Measurements from ENCODE around the gene SEMA3C. TPM values are rescaled to one million over a fixed set of nuclear protein-coding genes. Genes with fewer than 3 reads are reported as not detected.

Gene SEMA3C
- total and polyA plus RNA-seq, 2 donors (not counting 1 experiment from before 2014, with no cell fraction given), result 0.06 TPM; not detected in 1

- Mint-ChIP-seq H3K27me3 (peaks cover 24% of the 10 kb centered on the region), H3K4me3 (no peak overlapping the region), H3K4me1 (peaks cover 6% of the 10 kb centered on the region), H3K9me3 (ENCODE audit: insufficient read depth) (peaks cover 2% of the 10 kb centered on the region), H3K27ac (no peak overlapping the region)
- no peak for TF ChIP-seq EZH2 (IDR thresholded peaks at IDR 0.05; ENCODE audit: borderline replicate concordance, insufficient read depth, low read depth, low read length, poor library complexity, severe bottlenecking)
- TF ChIP-seq, protein P1, sequence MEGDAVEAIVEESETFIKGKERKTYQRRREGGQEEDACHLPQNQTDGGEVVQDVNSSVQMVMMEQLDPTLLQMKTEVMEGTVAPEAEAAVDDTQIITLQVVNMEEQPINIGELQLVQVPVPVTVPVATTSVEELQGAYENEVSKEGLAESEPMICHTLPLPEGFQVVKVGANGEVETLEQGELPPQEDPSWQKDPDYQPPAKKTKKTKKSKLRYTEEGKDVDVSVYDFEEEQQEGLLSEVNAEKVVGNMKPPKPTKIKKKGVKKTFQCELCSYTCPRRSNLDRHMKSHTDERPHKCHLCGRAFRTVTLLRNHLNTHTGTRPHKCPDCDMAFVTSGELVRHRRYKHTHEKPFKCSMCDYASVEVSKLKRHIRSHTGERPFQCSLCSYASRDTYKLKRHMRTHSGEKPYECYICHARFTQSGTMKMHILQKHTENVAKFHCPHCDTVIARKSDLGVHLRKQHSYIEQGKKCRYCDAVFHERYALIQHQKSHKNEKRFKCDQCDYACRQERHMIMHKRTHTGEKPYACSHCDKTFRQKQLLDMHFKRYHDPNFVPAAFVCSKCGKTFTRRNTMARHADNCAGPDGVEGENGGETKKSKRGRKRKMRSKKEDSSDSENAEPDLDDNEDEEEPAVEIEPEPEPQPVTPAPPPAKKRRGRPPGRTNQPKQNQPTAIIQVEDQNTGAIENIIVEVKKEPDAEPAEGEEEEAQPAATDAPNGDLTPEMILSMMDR (IDR thresholded peaks at IDR 0.05), result no peak
- CTCF ChIA-PET, result no interaction called here
- POLR2A ChIA-PET, result no interaction called here
- peaks cover 0 to 6% of the 10 kb centered on the region in 2 donors for H3K4me1 ChIP-seq (ENCODE audit: control insufficient read depth in 2 of 2, insufficient read depth in 2 of 2, low read length in 2 of 2)
- H3K4me3 ChIP-seq (ENCODE audit: control extremely low read depth in 1 of 5, extremely low read depth in 1 of 5, insufficient read depth in 1 of 5, low read depth in 2 of 5, low read length in 4 of 5), result no peak overlapping the region
- DNase-seq (no peak), ATAC-seq (ENCODE audit: low read depth) (no peak)
- H3K79me2 ChIP-seq (ENCODE audit: control insufficient read depth, insufficient read depth, low read length), result no peaks in the 10 kb centered on the region
- H3K4me2 ChIP-seq (replicated peaks; ENCODE audit: low read depth, low read length, poor library complexity, severe bottlenecking), result no peak overlapping the region
- H3K9me3 ChIP-seq (ENCODE audit: control extremely low read depth in 1 of 3, control insufficient read depth in 2 of 3, insufficient read depth in 1 of 3, low read length in 2 of 3), result no peaks in the 10 kb centered on the region
- no peaks in the 10 kb centered on the region for H3K36me3 ChIP-seq (replicated peaks in 1 of 2; ENCODE audit: control extremely low read depth in 1 of 2, control insufficient read depth in 1 of 2, extremely low read depth in 1 of 2, insufficient read depth in 2 of 2, low read length in 1 of 2)
- intact Hi-C loops (cut with micrococcal nuclease), result no loop called here
- WGBS (ENCODE audit: insufficient coverage), result 100% methylated on average over 1 of the region's 5 CpGs
- no peak overlapping the region for H2AFZ ChIP-seq (ENCODE audit: insufficient read depth, low read depth, low read length, poor library complexity, severe bottlenecking)
- no peaks in the 10 kb centered on the region for H4K20me1 ChIP-seq (ENCODE audit: control insufficient read depth, insufficient read depth, low read length, poor library complexity, severe bottlenecking)
- peaks cover 0 to 9% (median 3%) of the 10 kb centered on the region in 4 experiments for H3K27me3 ChIP-seq (replicated peaks in 1 of 4; ENCODE audit: control extremely low read depth in 1 of 4, control insufficient read depth in 3 of 4, insufficient read depth in 4 of 4, low read length in 3 of 4)
- H3K9ac ChIP-seq (ENCODE audit: low read length), result no peak overlapping the region
- no peak overlapping the region for H3K27ac ChIP-seq (ENCODE audit: low read length in 2 of 2)
These were observed 3.6 kb upstream of the SEMA3C start for GRCh38 chr7:80922253-80923049.

DNA sequence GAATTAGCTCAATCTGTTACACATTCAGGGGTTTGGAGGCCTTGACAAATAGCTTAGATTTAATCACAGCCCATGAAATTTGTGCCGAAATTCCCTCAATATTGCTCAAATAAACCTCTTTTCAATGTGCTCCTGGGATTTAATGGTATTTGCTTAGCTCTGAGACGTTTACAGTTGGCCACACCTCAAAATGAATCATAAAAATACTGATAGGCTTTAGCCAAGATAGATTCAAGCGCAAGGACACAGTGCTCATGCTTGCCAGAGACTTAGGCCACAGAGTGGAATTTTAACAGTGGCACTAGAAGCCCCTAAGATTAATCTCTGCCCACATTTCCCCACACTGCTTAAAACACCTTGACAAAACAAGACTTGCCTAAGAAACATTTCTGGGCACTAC is 2.3 kb upstream of the SEMA3C start:
- no peak overlapping the region for H3K4me3 Mint-ChIP-seq
- H3K9me3 Mint-ChIP-seq (ENCODE audit: insufficient read depth), result no peaks in the 10 kb centered on the region
- Histone ChIP-seq H4K20me1 (ENCODE audit: control insufficient read depth, insufficient read depth, low read length, poor library complexity, severe bottlenecking) (no peaks in the 10 kb centered on the region), H3K4me3 (ENCODE audit: control extremely low read depth in 1 of 5, extremely low read depth in 1 of 5, insufficient read depth in 1 of 5, low read depth in 2 of 5, low read length in 4 of 5) (no peak overlapping the region), H3K4me1 (ENCODE audit: control insufficient read depth in 2 of 2, insufficient read depth in 2 of 2, low read length in 2 of 2) (peaks cover 0 to 6% of the 10 kb centered on the region in 2 donors), H3K79me2 (ENCODE audit: control insufficient read depth, insufficient read depth, low read length) (no peaks in the 10 kb centered on the region), H3K36me3 (replicated peaks in 1 of 2; ENCODE audit: control extremely low read depth in 1 of 2, control insufficient read depth in 1 of 2, extremely low read depth in 1 of 2, insufficient read depth in 2 of 2, low read length in 1 of 2) (no peaks in the 10 kb centered on the region), H3K27ac (ENCODE audit: low read length in 2 of 2) (no peak overlapping the region), H2AFZ (ENCODE audit: insufficient read depth, low read depth, low read length, poor library complexity, severe bottlenecking) (no peak overlapping the region), H3K9me3 (ENCODE audit: control extremely low read depth in 1 of 3, control insufficient read depth in 2 of 3, insufficient read depth in 1 of 3, low read length in 2 of 3) (no peaks in the 10 kb centered on the region), H3K9ac (ENCODE audit: low read length) (no peak overlapping the region), H3K27me3 (replicated peaks in 1 of 4; ENCODE audit: control extremely low read depth in 1 of 4, control insufficient read depth in 3 of 4, insufficient read depth in 4 of 4, low read length in 3 of 4) (peaks cover 0 to 17% (median 3%) of the 10 kb centered on the region in 4 experiments), H3K4me2 (replicated peaks; ENCODE audit: low read depth, low read length, poor library complexity, severe bottlenecking) (no peak overlapping the region)
- intact Hi-C loops (cut with micrococcal nuclease), result no loop called here
- peaks cover 36% of the 10 kb centered on the region for H3K27me3 Mint-ChIP-seq
- H3K4me1 Mint-ChIP-seq, result peaks cover 6% of the 10 kb centered on the region
- no peak overlapping the region for H3K27ac Mint-ChIP-seq
- DNase-seq (no peak), ATAC-seq (ENCODE audit: low read depth) (no peak)
- TF ChIP-seq EZH2 (IDR thresholded peaks at IDR 0.05; ENCODE audit: borderline replicate concordance, insufficient read depth, low read depth, low read length, poor library complexity, severe bottlenecking), result no peak
- TF ChIP-seq, protein P1 (IDR thresholded peaks at IDR 0.05), result no peak
- WGBS (ENCODE audit: insufficient coverage), result 100% methylated on average over 2 of the region's 3 CpGs
- ChIA-PET CTCF (no interaction called here), POLR2A (no interaction called here)

Measured in B cell (primary cell).